Activated CD8-positive, alpha-beta T cell treated with anti-CD3 and anti-CD28 coated beads for 36 hours (primary cell): ENCODE data around the gene HIRA. TPM values are rescaled to one million over a fixed set of nuclear protein-coding genes. Genes with fewer than 3 reads are reported as not detected.

ENCODE experiments used
- ATAC-seq: fragments of 200-7000 bp; cut with Tn5 transposase; one replicate; pipeline ENCODE4 v1.10.0; 2021; ENCODE audit warnings: mild to moderate bottlenecking, moderate library complexity
- CTCF ChIA-PET: fragments of 350-600 bp; sonication (Branson Sonifier 250); formaldehyde crosslinking; loops from one replicate; lab custom pipeline; 2021; ENCODE audit warnings: antibody characterized with exemption; lab: Charles Lee
- POLR2A ChIA-PET: fragments of 350-600 bp; sonication (Branson Sonifier 250); formaldehyde crosslinking; loops from one replicate; lab custom pipeline; 2021; ENCODE audit warnings: antibody characterized with exemption; lab: Charles Lee
- DNase-seq: peaks from one replicate; pipeline ENCODE4 v3.0.0-alpha.2; 2020
- H3K27ac Mint-ChIP-seq: one replicate; pipeline ENCODE4 v1.8.0; 2021; ENCODE audit warnings: mild to moderate bottlenecking, mixed read lengths
- H3K27me3 Mint-ChIP-seq: one replicate; pipeline ENCODE4 v1.8.0; 2021; ENCODE audit warnings: mixed read lengths
- H3K36me3 Mint-ChIP-seq: one replicate; pipeline ENCODE4 v1.8.0; 2021; ENCODE audit warnings: low read depth, mixed read lengths
- H3K4me1 Mint-ChIP-seq: one replicate; pipeline ENCODE4 v1.8.0; 2021; ENCODE audit warnings: low read depth, mixed read lengths
- H3K4me3 Mint-ChIP-seq: one replicate; pipeline ENCODE4 v1.8.0; 2021; ENCODE audit warnings: mild to moderate bottlenecking, moderate library complexity, mixed read lengths
- H3K9me3 Mint-ChIP-seq: one replicate; pipeline ENCODE4 v1.8.0; 2021; ENCODE audit warnings: mixed read lengths
- intact Hi-C: fragments of 100-400 bp; cut with micrococcal nuclease; formaldehyde crosslinking; loops from one replicate; pipeline ENCODE4 v1.10.0; 2022
- total RNA-seq, 2 experiments: library from RNA; stranded (reverse); gene quantifications; one replicate each; pipeline ENCODE4 v1.2.3, GENCODE V29; 2021
- TF ChIP-seq, protein P1 (sequence below): fragments of 200-600 bp; IDR thresholded peaks from one replicate; pipeline ENCODE4 v1.8.0; 2022; ENCODE audit warnings: antibody characterized with exemption, mild to moderate bottlenecking

HIRA gene
- total RNA-seq, 2 experiments from 2014 or later = 29.7 to 30.5 TPM

DNA sequence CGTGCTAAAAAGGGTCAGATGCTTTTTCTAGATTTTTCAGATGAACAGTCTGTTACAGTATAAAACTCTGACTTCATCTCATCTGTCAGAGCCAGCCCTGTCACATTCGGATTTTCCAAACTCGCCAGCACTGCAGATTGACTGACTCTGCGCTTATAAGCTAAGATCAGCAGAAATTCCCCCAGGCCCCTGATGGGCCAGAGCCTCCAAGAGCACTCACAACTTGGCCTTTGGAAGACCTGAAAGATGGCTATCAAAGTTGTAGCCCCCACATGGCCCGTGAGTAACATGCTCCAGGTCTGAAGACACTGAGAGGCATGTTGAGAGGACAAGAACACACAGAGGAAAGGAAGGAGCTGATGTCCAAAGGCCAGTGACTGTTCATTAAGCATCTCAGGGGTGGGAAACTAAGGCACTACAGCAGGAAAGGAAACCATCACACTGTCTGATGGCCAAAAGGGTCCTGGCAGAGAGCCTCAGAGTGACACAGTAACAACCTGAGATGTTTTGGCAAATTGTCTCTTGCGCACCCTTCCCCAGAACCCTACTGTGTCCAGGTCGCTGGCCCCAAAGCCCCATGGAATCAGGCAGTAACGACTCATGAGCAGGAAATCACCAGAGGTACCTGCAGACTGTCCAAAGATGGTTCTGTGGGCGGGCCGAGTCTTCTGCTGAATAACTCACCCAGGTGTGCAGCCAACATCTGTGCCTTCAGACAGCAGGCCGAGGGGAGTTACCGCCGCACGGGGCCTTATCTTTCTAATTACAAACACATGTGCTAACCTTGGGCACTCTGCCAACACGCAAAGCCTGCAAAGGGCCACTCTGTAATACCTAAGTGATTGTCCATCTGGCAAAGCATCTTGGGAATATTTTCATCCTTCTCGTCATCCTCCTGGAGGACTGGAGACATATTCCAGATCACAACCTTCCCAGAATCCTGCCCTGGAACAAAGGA is 23.6 kb downstream of the HIRA start:
- CTCF ChIA-PET = interaction anchor here (1.0 kb wide), 1 partner anchor 264 kb away, joined by 3 read pairs; the partner anchor contains the start of gene ESS2
- no peak overlapping the region for H3K4me3 Mint-ChIP-seq
- peaks cover 5% of the 10 kb centered on the region for H3K4me1 Mint-ChIP-seq
- intact Hi-C loops = no loop called here
- H3K9me3 Mint-ChIP-seq = no peaks in the 10 kb centered on the region
- POLR2A ChIA-PET = no interaction called here
- no peak for ATAC-seq
- no peak overlapping the region for H3K27ac Mint-ChIP-seq
- DNase-seq = no peak
- H3K36me3 Mint-ChIP-seq = peaks cover 37% of the 10 kb centered on the region
- no peaks in the 10 kb centered on the region for H3K27me3 Mint-ChIP-seq
- TF ChIP-seq, protein P1, sequence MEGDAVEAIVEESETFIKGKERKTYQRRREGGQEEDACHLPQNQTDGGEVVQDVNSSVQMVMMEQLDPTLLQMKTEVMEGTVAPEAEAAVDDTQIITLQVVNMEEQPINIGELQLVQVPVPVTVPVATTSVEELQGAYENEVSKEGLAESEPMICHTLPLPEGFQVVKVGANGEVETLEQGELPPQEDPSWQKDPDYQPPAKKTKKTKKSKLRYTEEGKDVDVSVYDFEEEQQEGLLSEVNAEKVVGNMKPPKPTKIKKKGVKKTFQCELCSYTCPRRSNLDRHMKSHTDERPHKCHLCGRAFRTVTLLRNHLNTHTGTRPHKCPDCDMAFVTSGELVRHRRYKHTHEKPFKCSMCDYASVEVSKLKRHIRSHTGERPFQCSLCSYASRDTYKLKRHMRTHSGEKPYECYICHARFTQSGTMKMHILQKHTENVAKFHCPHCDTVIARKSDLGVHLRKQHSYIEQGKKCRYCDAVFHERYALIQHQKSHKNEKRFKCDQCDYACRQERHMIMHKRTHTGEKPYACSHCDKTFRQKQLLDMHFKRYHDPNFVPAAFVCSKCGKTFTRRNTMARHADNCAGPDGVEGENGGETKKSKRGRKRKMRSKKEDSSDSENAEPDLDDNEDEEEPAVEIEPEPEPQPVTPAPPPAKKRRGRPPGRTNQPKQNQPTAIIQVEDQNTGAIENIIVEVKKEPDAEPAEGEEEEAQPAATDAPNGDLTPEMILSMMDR = no peak

DNA sequence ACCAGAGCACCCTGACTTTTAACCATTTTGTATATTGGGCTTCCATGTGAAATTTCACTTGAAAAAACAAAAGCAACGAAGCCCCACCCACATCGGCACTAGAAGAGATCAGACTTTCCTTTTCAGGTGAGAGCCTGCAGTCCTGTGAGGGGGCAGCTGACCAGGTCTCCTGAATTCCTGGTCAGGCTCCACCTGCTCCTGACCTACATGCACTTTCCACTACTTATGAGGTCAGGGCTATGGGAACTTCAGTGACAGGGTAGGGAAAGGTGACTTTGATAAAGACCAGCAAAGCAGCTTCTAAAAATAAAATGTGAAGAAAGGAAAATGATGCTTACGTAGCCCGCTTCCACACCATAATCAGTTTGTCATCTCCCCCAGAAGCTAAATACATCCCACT is 24.7 kb downstream of the HIRA start:
- peaks cover 39% of the 10 kb centered on the region for H3K36me3 Mint-ChIP-seq
- no peaks in the 10 kb centered on the region for H3K9me3 Mint-ChIP-seq
- no peak for DNase-seq
- no peaks in the 10 kb centered on the region for H3K27me3 Mint-ChIP-seq
- no peak overlapping the region for H3K4me3 Mint-ChIP-seq
- no peak for ATAC-seq
- H3K4me1 Mint-ChIP-seq = no peaks in the 10 kb centered on the region
- no peak overlapping the region for H3K27ac Mint-ChIP-seq
- POLR2A ChIA-PET = no interaction called here
- CTCF ChIA-PET = no interaction called here
- TF ChIP-seq, protein P1 = no peak
- intact Hi-C loops = no loop called here

DNA sequence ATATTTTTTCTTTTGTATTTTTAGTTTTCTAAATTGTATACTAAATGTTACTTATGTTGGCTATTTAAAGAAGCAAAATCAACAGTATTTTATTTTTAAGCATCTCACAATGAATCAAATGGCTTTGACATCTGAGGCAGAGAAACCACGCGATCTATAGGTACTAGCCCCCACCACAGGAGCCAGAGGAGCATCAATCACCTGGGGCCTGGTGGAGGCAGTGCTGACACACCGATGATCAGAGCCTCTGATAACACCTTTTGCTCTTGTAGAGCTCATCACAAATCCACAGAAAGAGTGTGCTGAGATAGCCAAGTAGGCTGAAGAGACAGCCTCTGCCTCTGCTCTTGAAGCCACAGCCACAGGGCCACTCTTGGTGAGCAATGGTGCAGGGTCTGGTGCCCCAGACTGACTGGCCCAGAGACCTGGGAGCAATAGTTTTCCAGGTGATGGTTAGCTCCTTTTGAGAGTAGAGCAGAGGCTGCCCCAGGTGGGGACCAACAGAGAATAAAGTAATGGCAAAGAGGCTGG is 25.2 kb downstream of the HIRA start:
- intact Hi-C loops = no loop called here
- DNase-seq = no peak
- POLR2A ChIA-PET = interaction anchor here (1.0 kb wide), 1 partner anchor 25 kb away, joined by 3 read pairs; the partner anchor contains the start of gene HIRA
- no peak for ATAC-seq
- CTCF ChIA-PET = no interaction called here
- Mint-ChIP-seq H3K27me3 (no peaks in the 10 kb centered on the region), H3K4me3 (no peak overlapping the region), H3K27ac (no peak overlapping the region), H3K36me3 (peaks cover 42% of the 10 kb centered on the region), H3K9me3 (no peaks in the 10 kb centered on the region), H3K4me1 (no peaks in the 10 kb centered on the region)
- TF ChIP-seq, protein P1 = no peak

DNA sequence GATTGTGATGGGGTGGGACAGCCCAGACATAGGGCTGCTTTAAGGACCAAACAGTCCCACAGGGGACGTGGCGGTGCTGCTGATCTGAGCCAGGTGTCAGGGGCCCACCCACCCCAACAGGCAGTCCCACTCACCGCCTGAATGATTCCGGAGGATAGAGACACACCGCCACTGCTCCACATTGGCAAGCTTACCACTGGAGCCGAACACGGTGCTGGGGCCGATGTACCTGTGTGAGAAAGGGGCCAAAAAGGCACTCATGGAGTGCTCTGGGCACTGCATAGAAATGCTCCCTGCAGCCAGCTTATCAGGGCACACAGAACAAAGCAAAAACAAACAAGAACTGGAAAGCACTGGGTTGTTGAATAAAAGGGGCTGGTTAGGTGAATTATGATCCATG is 25.9 kb downstream of the HIRA start:
- intact Hi-C loops = no loop called here

More for the DNA sequence above, 25.9 kb downstream of the HIRA start:
- DNase-seq (no peak), ATAC-seq (no peak)
- Mint-ChIP-seq H3K36me3 (peaks cover 48% of the 10 kb centered on the region), H3K27me3 (no peaks in the 10 kb centered on the region), H3K4me1 (no peaks in the 10 kb centered on the region), H3K9me3 (no peaks in the 10 kb centered on the region), H3K27ac (no peak overlapping the region), H3K4me3 (no peak overlapping the region)
- TF ChIP-seq, protein P1 = no peak
- POLR2A ChIA-PET = interaction anchor here (1.0 kb wide), 1 partner anchor 26 kb away, joined by 3 read pairs; the partner anchor contains the start of gene HIRA
- CTCF ChIA-PET = no interaction called here
